K562 (cell line): ENCODE measurements around the gene MINDY4. TPM values are rescaled to one million over a fixed set of nuclear protein-coding genes. Genes with fewer than 3 reads are reported as not detected.

Experiments
- ATAC-seq: fragments of 200-7000 bp; cut with Tn5 transposase; 3 replicates; pipeline ENCODE4 v1.9.1; 2020; ENCODE audit warnings: moderate library complexity
- BruUV-seq: library from RNA; stranded (reverse); fragments of 400-500 nt; replicated peaks from 2 replicates; lab custom pipeline; 2021; lab: Mats Ljungman, UMichigan
- CTCF ChIA-PET: fragments of 300-600 bp; formaldehyde crosslinking; extraction: SDS; loops from one replicate; lab custom pipeline; 2021; ENCODE audit warnings: low intra/inter-chr PET ratio; lab: Yijun Ruan, JAX
- POLR2A ChIA-PET: fragments of 300-600, 350-650 bp; sonication (Branson Sonifier 250); formaldehyde crosslinking; extraction: SDS; loops from one replicate; lab custom pipeline; 2021; ENCODE audit warnings: antibody characterized with exemption, inconsistent platforms; lab: Yijun Ruan, JAX
- DNase-seq, 4 experiments: peaks; one replicate each; pipeline versions ENCODE4 v3.0.0 to v3.0.0-alpha.2; 2011 to 2018; ENCODE audit warnings: low spot score in 3 of 4, mixed read lengths in 3 of 4; ENCODE audit errors: extremely low read depth in 1 of 4
- FAIRE-seq: peaks from 2 replicates; lab custom pipeline; 2011; peaks lifted over from hg19 to GRCh38; lab: Jason Lieb, UNC
- H2AFZ ChIP-seq: 2 replicates; pipeline ENCODE4 v1.6.0; 2011; ENCODE audit warnings: low read depth, low read length, control low read depth, inconsistent platforms
- H3K27ac ChIP-seq: fragments of 200-600 bp; 3 replicates; pipeline ENCODE4 v1.8.0; 2011; ENCODE audit warnings: low read depth, mild to moderate bottlenecking, control low read depth, inconsistent platforms, low read length, moderate library complexity, mixed read lengths; ENCODE audit errors: extremely low read depth
- H3K27me3 ChIP-seq, 2 experiments: fragments of 300-600 bp in 1 of 2; 2 replicates in 1 of 2; 3 replicates in 1 of 2; pipeline versions ENCODE4 v1.6.0 to v1.8.0; 2011; ENCODE audit warnings: inconsistent platforms in 2 of 2, low read length in 2 of 2, mild to moderate bottlenecking in 1 of 2, mixed read lengths in 1 of 2, moderate library complexity in 1 of 2; ENCODE audit not compliant: control insufficient read depth in 2 of 2, insufficient read depth in 2 of 2
- H3K36me3 ChIP-seq: fragments of 300-600 bp; 3 replicates; pipeline ENCODE4 v1.8.0; 2011; ENCODE audit warnings: mild to moderate bottlenecking, low read length, inconsistent platforms; ENCODE audit not compliant: control insufficient read depth, insufficient read depth
- H3K4me1 ChIP-seq, 2 experiments: fragments of 200-600 bp in 1 of 2; replicated peaks in 1 of 2; 2 replicates in 1 of 2; 3 replicates in 1 of 2; pipeline versions ENCODE4 v1.5.1 to v1.8.0; 2011; ENCODE audit warnings: inconsistent platforms in 2 of 2, low read length in 2 of 2, mild to moderate bottlenecking in 1 of 2, mixed read lengths in 1 of 2, moderate library complexity in 1 of 2; ENCODE audit not compliant: control insufficient read depth in 2 of 2, insufficient read depth in 2 of 2
- H3K4me2 ChIP-seq: 2 replicates; pipeline ENCODE4 v1.6.1; 2011; ENCODE audit warnings: low read length, control low read depth, inconsistent platforms, mixed read lengths; ENCODE audit not compliant: insufficient read depth
- H3K4me3 ChIP-seq: fragments of 200-600 bp; sonication (generic), shearing (Covaris generic); 2 replicates; pipeline ENCODE4 v1.5.1; 2016; ENCODE audit warnings: control low read depth, inconsistent platforms
- H3K79me2 ChIP-seq: fragments of 200-600 bp; 3 replicates; pipeline ENCODE4 v1.8.0; 2011; ENCODE audit warnings: low read length, inconsistent platforms; ENCODE audit not compliant: control insufficient read depth, insufficient read depth
- H3K9ac ChIP-seq, 2 experiments: 2 replicates each; pipeline versions ENCODE4 v1.6.0 to v1.6.1; 2011; ENCODE audit warnings: low read depth in 2 of 2, low read length in 2 of 2, control low read depth in 1 of 2, inconsistent platforms in 1 of 2, mild to moderate bottlenecking in 1 of 2, mixed read lengths in 1 of 2; ENCODE audit not compliant: insufficient read depth in 1 of 2
- H3K9me1 ChIP-seq: one replicate; pipeline ENCODE4 v1.6.0; 2011; ENCODE audit warnings: inconsistent platforms, mild to moderate bottlenecking, low read length, moderate library complexity; ENCODE audit not compliant: control insufficient read depth, insufficient read depth
- H3K9me3 ChIP-seq: replicated peaks from 2 replicates; pipeline ENCODE4 v1.5.1; 2011; ENCODE audit warnings: low read depth, low read length, inconsistent platforms; ENCODE audit not compliant: control insufficient read depth, insufficient read depth
- H4K20me1 ChIP-seq: replicated peaks from 2 replicates; pipeline ENCODE4 v1.6.1; 2011; ENCODE audit warnings: low read length, inconsistent platforms, mixed read lengths; ENCODE audit not compliant: control insufficient read depth, insufficient read depth
- CHD2 ChIP-seq: IDR thresholded peaks from 2 replicates; pipeline ENCODE4 v1.6.1; 2011; ENCODE audit warnings: low read depth, low read length
- GTF3C2 ChIP-seq: IDR thresholded peaks from 3 replicates; pipeline ENCODE4 v1.6.1; 2011; ENCODE audit warnings: borderline replicate concordance, mild to moderate bottlenecking, moderate library complexity; ENCODE audit not compliant: insufficient read length; ENCODE audit errors: extremely low read depth
- TSC22D4 ChIP-seq: fragments of 450-650 bp; IDR thresholded peaks from 2 replicates; pipeline ENCODE4 v1.6.1; 2016; ENCODE audit warnings: missing genetic modification characterization, missing biosample characterization, control low read depth
- ZBTB33 ChIP-seq: sonication (generic); formaldehyde crosslinking; IDR thresholded peaks from 2 replicates; pipeline ENCODE4 v1.8.1; 2023; ENCODE audit warnings: mild to moderate bottlenecking, missing genetic modification reagents
- WGBS: fragments of 100-300 bp; shearing (Covaris generic); methylation state at CpG from one replicate; pipeline ENCODE4 v1.1.6; 2016; ENCODE audit warnings: low coverage, mixed read lengths; ENCODE audit not compliant: insufficient coverage; ENCODE audit errors: missing lambda C conversion rate; 5-methylcytosine and 5-hydroxymethylcytosine counted together
- in situ Hi-C: fragments of 300-500 bp; cut with MboI; formaldehyde crosslinking; loops from 4 replicates; pipeline ENCODE4 v1.15.0; 2018; ENCODE audit warnings: inconsistent platforms, mixed read lengths
- intact Hi-C: fragments of 100-400 bp; cut with micrococcal nuclease; formaldehyde crosslinking; loops from 2 replicates; pipeline ENCODE4 v1.14.2; 2022
- polyA plus RNA-seq, 8 experiments: library from polyadenylated mRNA; depleted of rRNA in 4 of 8; stranded (reverse) in 5 of 8; unstranded in 3 of 8; fragments of >200 nt; fragmentation: Nextera tagmentation in 2 of 8; fragmentation: Illumina TruSeq in 1 of 8; extraction: Ambion mirVana in 2 of 8; extraction: Trizol in 1 of 8; gene quantifications; 2 replicates each; pipeline versions ENCODE4 v1.2.1 to v1.2.3, GENCODE V29; 2011 to 2014; ENCODE audit warnings: inconsistent platforms in 1 of 8, missing spikeins in 1 of 8
- total RNA-seq, 7 experiments: library from RNA; depleted of rRNA in 6 of 7; stranded (reverse); fragments of >200 nt in 6 of 7; fragmentation: Illumina TruSeq in 2 of 7; extraction: Trizol in 2 of 7; gene quantifications; 2 replicates each; pipeline versions ENCODE4 v1.2.1 to v1.2.3, GENCODE V29; 2011 to 2021; ENCODE audit warnings: low replicate concordance in 1 of 7

Gene MINDY4
- total and polyA plus RNA-seq, 9 of the 15 experiments (the other 6 are each of a cell fraction or from before 2014, with no cell fraction given), result 2.1 to 16.7 (median 11.0) TPM

- H3K36me3 ChIP-seq, result peaks cover 7% of the 10 kb centered on the region; the same call in 1 of the 3 replicates
- no peak overlapping the region for H2AFZ ChIP-seq
- H3K9ac ChIP-seq, result no peak overlapping the region
- H3K27me3 ChIP-seq, result no peaks in the 10 kb centered on the region
- no peaks in the 10 kb centered on the region for H3K9me1 ChIP-seq
- H3K4me2 ChIP-seq, result no peak overlapping the region
- no peak for TF ChIP-seq TSC22D4
- TF ChIP-seq CHD2, result no peak
- TF ChIP-seq ZBTB33 (CRISPR knock-in tag), result peak; percentile 77
- no peak for TF ChIP-seq GTF3C2
- ChIA-PET CTCF (no interaction called here), POLR2A (interaction anchor here (0.6 to 1.2 kb wide), 4 partner anchors 9 to 132 kb away, joined by 3 read pairs; no protein-coding TSS in a partner anchor)
- no peak overlapping the region for H3K4me3 ChIP-seq
- no peaks in the 10 kb centered on the region for H4K20me1 ChIP-seq
- H3K9me3 ChIP-seq, result no peaks in the 10 kb centered on the region
- FAIRE-seq (no peak), ATAC-seq (no peak), DNase-seq (no peak)
- 46% methylated on average over 13 of the region's 13 CpGs for WGBS
- in situ Hi-C loops (no loop called here), intact Hi-C loops (no loop called here)
- H3K27ac ChIP-seq, result no peak overlapping the region
- H3K4me1 ChIP-seq, result peaks cover 2 to 8% of the 10 kb centered on the region in 2 experiments; a peak in 3 of 5 replicates
- H3K79me2 ChIP-seq, result no peaks in the 10 kb centered on the region
- no TSS peak for BruUV-seq
These were observed 98.8 kb downstream of the MINDY4 start for GRCh38 chr7:30869794-30870611.
